GM06990 (cell line): Measurements from ENCODE around the gene LIPC.

ENCODE experiments used
- DNase-seq: peaks from one replicate; pipeline ENCODE4 v3.0.0-alpha.2; 2011; ENCODE audit not compliant: insufficient read length; ENCODE audit errors: extremely low read depth
- H3K27me3 ChIP-seq: replicated peaks from 2 replicates; pipeline ENCODE4 v1.6.0; 2011; ENCODE audit warnings: low read length; ENCODE audit not compliant: control insufficient read depth, insufficient read depth
- H3K36me3 ChIP-seq: 2 replicates; pipeline ENCODE4 v1.5.1; 2011; ENCODE audit warnings: low read length; ENCODE audit not compliant: control insufficient read depth, insufficient read depth
- H3K4me3 ChIP-seq: replicated peaks from 2 replicates; pipeline ENCODE4 v1.5.1; 2011; ENCODE audit warnings: low read depth, mild to moderate bottlenecking, control low read depth, low read length
- TF ChIP-seq, protein P1 (sequence below): IDR thresholded peaks from 2 replicates; pipeline ENCODE4 v1.5.1; 2011; ENCODE audit warnings: low read length, control low read depth, mild to moderate bottlenecking, inconsistent platforms; ENCODE audit not compliant: insufficient read depth, poor library complexity, severe bottlenecking

Gene LIPC

GRCh38 chr15:58527573-58528187 is 95.9 kb downstream of the LIPC start:
- H3K36me3 ChIP-seq: no peaks in the 10 kb centered on the region
- TF ChIP-seq, protein P1, sequence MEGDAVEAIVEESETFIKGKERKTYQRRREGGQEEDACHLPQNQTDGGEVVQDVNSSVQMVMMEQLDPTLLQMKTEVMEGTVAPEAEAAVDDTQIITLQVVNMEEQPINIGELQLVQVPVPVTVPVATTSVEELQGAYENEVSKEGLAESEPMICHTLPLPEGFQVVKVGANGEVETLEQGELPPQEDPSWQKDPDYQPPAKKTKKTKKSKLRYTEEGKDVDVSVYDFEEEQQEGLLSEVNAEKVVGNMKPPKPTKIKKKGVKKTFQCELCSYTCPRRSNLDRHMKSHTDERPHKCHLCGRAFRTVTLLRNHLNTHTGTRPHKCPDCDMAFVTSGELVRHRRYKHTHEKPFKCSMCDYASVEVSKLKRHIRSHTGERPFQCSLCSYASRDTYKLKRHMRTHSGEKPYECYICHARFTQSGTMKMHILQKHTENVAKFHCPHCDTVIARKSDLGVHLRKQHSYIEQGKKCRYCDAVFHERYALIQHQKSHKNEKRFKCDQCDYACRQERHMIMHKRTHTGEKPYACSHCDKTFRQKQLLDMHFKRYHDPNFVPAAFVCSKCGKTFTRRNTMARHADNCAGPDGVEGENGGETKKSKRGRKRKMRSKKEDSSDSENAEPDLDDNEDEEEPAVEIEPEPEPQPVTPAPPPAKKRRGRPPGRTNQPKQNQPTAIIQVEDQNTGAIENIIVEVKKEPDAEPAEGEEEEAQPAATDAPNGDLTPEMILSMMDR: no peak
- H3K4me3 ChIP-seq: no peak overlapping the region
- DNase-seq: no peak
- H3K27me3 ChIP-seq: no peaks in the 10 kb centered on the region

DNA sequence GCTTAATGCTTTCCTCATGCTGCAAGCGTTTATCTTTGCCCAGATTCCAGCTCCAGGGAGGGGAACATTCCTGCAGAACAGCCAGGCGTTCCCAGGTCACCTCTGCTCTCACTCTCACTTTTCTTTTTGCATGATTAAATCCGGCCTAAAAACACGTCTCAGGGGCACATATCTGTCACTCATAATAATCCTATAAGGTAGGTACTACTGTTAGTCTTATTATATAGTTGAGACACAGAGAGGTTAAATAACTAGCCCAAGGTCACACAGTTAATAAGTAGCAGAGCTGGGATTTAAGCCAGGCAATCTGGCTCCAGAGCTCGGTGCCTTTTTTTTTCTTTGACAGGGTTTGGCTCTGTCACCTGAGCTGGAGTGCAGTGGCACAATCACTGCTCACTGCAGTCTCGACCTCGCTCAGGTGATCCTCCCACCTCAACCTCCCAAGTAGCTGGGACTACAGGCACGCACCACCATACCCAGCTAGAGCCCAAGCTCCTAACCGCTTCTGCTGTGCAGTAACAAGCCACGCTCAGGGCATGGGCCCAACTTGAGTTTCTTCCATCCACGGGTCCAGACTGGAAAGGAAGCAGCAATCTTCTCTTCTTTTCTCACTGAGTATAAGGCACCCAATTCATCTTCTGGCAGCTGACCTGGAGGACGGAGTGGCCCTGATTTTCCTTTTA is 96.5 kb downstream of the LIPC start:
- no peaks in the 10 kb centered on the region for H3K27me3 ChIP-seq
- no peaks in the 10 kb centered on the region for H3K36me3 ChIP-seq
- TF ChIP-seq, protein P1: no peak
- no peak overlapping the region for H3K4me3 ChIP-seq
- no peak for DNase-seq

GRCh38 chr15:58529041-58529440 is 97.2 kb downstream of the LIPC start:
- no peaks in the 10 kb centered on the region for H3K36me3 ChIP-seq
- H3K27me3 ChIP-seq: no peaks in the 10 kb centered on the region
- H3K4me3 ChIP-seq: no peak overlapping the region
- DNase-seq: no peak
- TF ChIP-seq, protein P1: no peak

DNA sequence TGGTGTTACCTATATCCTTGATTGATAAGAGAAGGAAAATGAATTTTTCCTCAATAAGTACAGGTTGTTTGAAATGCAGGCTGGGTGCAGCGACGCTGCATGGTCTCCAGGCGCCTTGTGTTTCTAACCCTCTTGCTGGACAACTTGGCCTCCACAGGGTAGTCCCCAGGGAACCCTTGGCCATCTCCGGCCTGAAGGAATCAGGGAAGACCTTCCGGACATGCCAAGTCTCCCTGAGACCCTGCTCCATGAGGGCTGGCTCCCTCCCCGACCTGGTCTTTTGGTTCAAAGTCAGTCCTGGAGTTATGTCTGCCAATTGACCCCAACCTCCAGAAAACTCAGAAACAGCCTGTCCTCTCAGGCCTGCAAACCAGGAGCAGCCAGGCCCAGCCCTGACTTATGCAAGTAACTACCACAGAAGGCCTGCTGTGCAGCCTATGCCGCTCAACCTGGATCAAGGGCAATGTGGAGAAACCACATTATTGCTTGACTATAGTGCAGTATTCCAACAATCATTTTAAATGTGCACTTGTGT is 98.3 kb downstream of the LIPC start:
- no peaks in the 10 kb centered on the region for H3K27me3 ChIP-seq
- H3K4me3 ChIP-seq: no peak overlapping the region
- H3K36me3 ChIP-seq: no peaks in the 10 kb centered on the region
- TF ChIP-seq, protein P1: no peak
- no peak for DNase-seq

GRCh38 chr15:58532126-58532525 is 100.3 kb downstream of the LIPC start:
- TF ChIP-seq, protein P1: no peak
- Histone ChIP-seq H3K36me3 (no peaks in the 10 kb centered on the region), H3K4me3 (no peak overlapping the region), H3K27me3 (no peaks in the 10 kb centered on the region)
- no peak for DNase-seq

DNA sequence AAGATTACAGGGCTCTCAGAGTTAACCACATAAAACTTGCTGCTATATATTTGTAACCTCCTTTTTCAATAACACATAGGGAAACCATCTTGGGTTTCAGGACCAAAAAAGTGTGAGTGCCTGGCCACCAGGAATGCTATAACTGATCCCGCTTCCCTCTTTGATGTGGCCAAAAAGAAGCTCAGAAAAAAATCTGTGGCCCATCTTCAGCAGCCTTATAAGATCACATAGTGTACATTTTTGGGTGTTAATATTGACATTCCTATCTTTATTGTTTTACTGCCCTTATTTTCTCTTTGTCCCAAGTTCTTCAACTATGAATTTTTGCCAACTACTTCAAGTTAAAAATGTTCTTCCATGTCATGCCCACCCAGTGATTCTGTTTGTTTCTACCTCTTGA is 102.8 kb downstream of the LIPC start:
- no peaks in the 10 kb centered on the region for H3K36me3 ChIP-seq
- H3K27me3 ChIP-seq: no peaks in the 10 kb centered on the region
- no peak overlapping the region for H3K4me3 ChIP-seq
- no peak for DNase-seq
- TF ChIP-seq, protein P1: no peak
